Stimulated activated naive CD8-positive, alpha-beta T cell treated with anti-CD3 and anti-CD28 coated beads, Interleukin-15, amount 100 ng/mL, for 72 hours (primary cell): ENCODE results near the gene RBFOX2.
"Not testable (repeated sequence)": the region's sequence is repeated elsewhere in the genome, so short reads cannot be mapped to it uniquely, and the experiment has no call there.

Experiments
- ATAC-seq: fragments of 150-1000 bp; cut with Tn5 transposase; 2 replicates; pipeline ENCODE4 v1.10.0; 2021; ENCODE audit warnings: mild to moderate bottlenecking, moderate library complexity
- DNase-seq, 2 donors: peaks; one replicate each; pipeline ENCODE4 v3.0.0; 2021 to 2022
- H3K27ac Mint-ChIP-seq, 2 donors: one replicate each; pipeline ENCODE4 v1.8.0; 2022; ENCODE audit warnings: mild to moderate bottlenecking in 2 of 2, mixed read lengths in 2 of 2, moderate library complexity in 2 of 2
- H3K27me3 Mint-ChIP-seq: one replicate; pipeline ENCODE4 v1.8.0; 2022; ENCODE audit warnings: mixed read lengths
- H3K4me1 Mint-ChIP-seq: one replicate; pipeline ENCODE4 v1.8.0; 2022; ENCODE audit warnings: mild to moderate bottlenecking, mixed read lengths
- H3K4me3 Mint-ChIP-seq, 2 donors: one replicate each; pipeline ENCODE4 v1.8.0; 2022; ENCODE audit warnings: mild to moderate bottlenecking in 2 of 2, mixed read lengths in 2 of 2, moderate library complexity in 1 of 2
- H3K9me3 Mint-ChIP-seq, 2 donors: one replicate each; pipeline ENCODE4 v1.8.0; 2022; ENCODE audit warnings: mixed read lengths in 2 of 2

The RBFOX2 gene

GRCh38 chr22:35742342-35743100, 286.1 kb downstream of the RBFOX2 start:
- no peaks in the 10 kb centered on the region for H3K4me1 Mint-ChIP-seq
- no peaks in the 10 kb centered on the region for H3K27me3 Mint-ChIP-seq
- no peaks in the 10 kb centered on the region for H3K9me3 Mint-ChIP-seq
- H3K27ac Mint-ChIP-seq, result no peak overlapping the region
- no peak overlapping the region for H3K4me3 Mint-ChIP-seq
- ATAC-seq, result no peak
- DNase-seq, result no peak

GRCh38 chr22:35740616-35741015, 288.0 kb downstream of the RBFOX2 start:
- H3K27ac Mint-ChIP-seq, result no peak overlapping the region
- H3K4me3 Mint-ChIP-seq, result no peak overlapping the region
- no peaks in the 10 kb centered on the region for H3K4me1 Mint-ChIP-seq
- no peaks in the 10 kb centered on the region for H3K9me3 Mint-ChIP-seq
- no peak for ATAC-seq
- H3K27me3 Mint-ChIP-seq, result no peaks in the 10 kb centered on the region
- DNase-seq, result no peak

GRCh38 chr22:35739931-35740380, 288.7 kb downstream of the RBFOX2 start:
- DNase-seq, result no peak
- H3K27me3 Mint-ChIP-seq, result no peaks in the 10 kb centered on the region
- H3K4me1 Mint-ChIP-seq, result no peaks in the 10 kb centered on the region

GRCh38 chr22:35739076-35739930, 289.3 kb downstream of the RBFOX2 start:
- DNase-seq, result no peak
- Mint-ChIP-seq H3K27ac (peak overlapping the region in 1 of 2 donors; percentile 75), H3K27me3 (no peaks in the 10 kb centered on the region), H3K4me3 (no peak overlapping the region), H3K4me1 (no peaks in the 10 kb centered on the region), H3K9me3 (no peaks in the 10 kb centered on the region)
- no peak for ATAC-seq

More at GRCh38 chr22:35739931-35740380, 288.7 kb downstream of the RBFOX2 start:
- Mint-ChIP-seq H3K27ac (no peak overlapping the region), H3K4me3 (no peak overlapping the region), H3K9me3 (no peaks in the 10 kb centered on the region)
- ATAC-seq, result no peak

GRCh38 chr22:35737886-35738285, 290.7 kb downstream of the RBFOX2 start:
- not testable (repeated sequence) for H3K4me3 Mint-ChIP-seq, ATAC-seq, DNase-seq, H3K27me3 Mint-ChIP-seq, H3K9me3 Mint-ChIP-seq, H3K4me1 Mint-ChIP-seq
- peak overlapping the region in 1 of 2 donors; percentile 79 for H3K27ac Mint-ChIP-seq

- Mint-ChIP-seq H3K4me1 (no peaks in the 10 kb centered on the region), H3K27me3 (no peaks in the 10 kb centered on the region), H3K4me3 (no peak overlapping the region), H3K9me3 (no peaks in the 10 kb centered on the region), H3K27ac (peak overlapping the region in 1 of 2 donors; percentile 59)
- ATAC-seq (no peak), DNase-seq (no peak)
Measured at GRCh38 chr22:35736701-35737100, 291.9 kb downstream of the RBFOX2 start.

- no peak overlapping the region for H3K4me3 Mint-ChIP-seq
- no peaks in the 10 kb centered on the region for H3K27me3 Mint-ChIP-seq
- H3K4me1 Mint-ChIP-seq, result no peaks in the 10 kb centered on the region
- no peak for ATAC-seq
- DNase-seq, result no peak
- H3K27ac Mint-ChIP-seq, result no peak overlapping the region
- H3K9me3 Mint-ChIP-seq, result no peaks in the 10 kb centered on the region
Measured at GRCh38 chr22:35736166-35736565, 292.5 kb downstream of the RBFOX2 start.

- ATAC-seq (no peak), DNase-seq (no peak)
- no peaks in the 10 kb centered on the region for H3K9me3 Mint-ChIP-seq
- H3K27ac Mint-ChIP-seq, result no peak overlapping the region
- H3K4me3 Mint-ChIP-seq, result no peak overlapping the region
- no peaks in the 10 kb centered on the region for H3K27me3 Mint-ChIP-seq
- H3K4me1 Mint-ChIP-seq, result no peaks in the 10 kb centered on the region
Measured at GRCh38 chr22:35735542-35735941, 293.1 kb downstream of the RBFOX2 start.

- no peaks in the 10 kb centered on the region for H3K27me3 Mint-ChIP-seq
- ATAC-seq (no peak), DNase-seq (no peak)
- H3K9me3 Mint-ChIP-seq, result no peaks in the 10 kb centered on the region
- no peaks in the 10 kb centered on the region for H3K4me1 Mint-ChIP-seq
- no peak overlapping the region for H3K27ac Mint-ChIP-seq
- H3K4me3 Mint-ChIP-seq, result no peak overlapping the region
Measured at GRCh38 chr22:35734517-35734827, 294.2 kb downstream of the RBFOX2 start.

GRCh38 chr22:35733791-35734516, 294.7 kb downstream of the RBFOX2 start:
- no peak for DNase-seq
- no peak for ATAC-seq
- no peak overlapping the region for H3K4me3 Mint-ChIP-seq
- H3K27ac Mint-ChIP-seq, result no peak overlapping the region
- H3K27me3 Mint-ChIP-seq, result no peaks in the 10 kb centered on the region
- H3K9me3 Mint-ChIP-seq, result no peaks in the 10 kb centered on the region
- no peaks in the 10 kb centered on the region for H3K4me1 Mint-ChIP-seq

- Mint-ChIP-seq H3K27ac (no peak overlapping the region), H3K4me1 (no peaks in the 10 kb centered on the region), H3K9me3 (no peaks in the 10 kb centered on the region), H3K27me3 (no peaks in the 10 kb centered on the region), H3K4me3 (no peak overlapping the region)
- DNase-seq (no peak), ATAC-seq (no peak)
Measured at GRCh38 chr22:35733036-35733435, 295.6 kb downstream of the RBFOX2 start.

- H3K27me3 Mint-ChIP-seq, result no peaks in the 10 kb centered on the region
- DNase-seq (no peak), ATAC-seq (no peak)
- no peak overlapping the region for H3K4me3 Mint-ChIP-seq
- H3K9me3 Mint-ChIP-seq, result no peaks in the 10 kb centered on the region
- no peaks in the 10 kb centered on the region for H3K4me1 Mint-ChIP-seq
- H3K27ac Mint-ChIP-seq, result no peak overlapping the region
Measured at GRCh38 chr22:35732116-35732515, 296.5 kb downstream of the RBFOX2 start.

- Mint-ChIP-seq H3K9me3 (no peaks in the 10 kb centered on the region), H3K4me3 (no peak overlapping the region), H3K27me3 (no peaks in the 10 kb centered on the region), H3K27ac (peak overlapping the region in 1 of 2 donors; percentile 13), H3K4me1 (no peaks in the 10 kb centered on the region)
- ATAC-seq (no peak), DNase-seq (no peak)
Measured at GRCh38 chr22:35731321-35731720, 297.3 kb downstream of the RBFOX2 start.

- no peak for ATAC-seq
- no peak for DNase-seq
- Mint-ChIP-seq H3K4me1 (no peaks in the 10 kb centered on the region), H3K27ac (no peak overlapping the region), H3K4me3 (no peak overlapping the region), H3K9me3 (no peaks in the 10 kb centered on the region), H3K27me3 (no peaks in the 10 kb centered on the region)
Measured at GRCh38 chr22:35729309-35729698, 299.3 kb downstream of the RBFOX2 start.

- DNase-seq, result no peak
- H3K27me3 Mint-ChIP-seq, result no peaks in the 10 kb centered on the region
- H3K27ac Mint-ChIP-seq, result no peak overlapping the region
- H3K9me3 Mint-ChIP-seq, result no peaks in the 10 kb centered on the region
- H3K4me3 Mint-ChIP-seq, result no peak overlapping the region
- no peak for ATAC-seq
- no peaks in the 10 kb centered on the region for H3K4me1 Mint-ChIP-seq
Measured at GRCh38 chr22:35728639-35729308, 299.9 kb downstream of the RBFOX2 start.
